Measurements from ENCODE around the gene EFR3B.

The EFR3B gene

GRCh38 chr2:25056098-25056821, 14.4 kb downstream of the EFR3B start:
- no peaks in the 10 kb centered on the region for H3K27me3 ChIP-seq
- no peaks in the 10 kb centered on the region for H3K36me3 ChIP-seq
- TF ChIP-seq, protein P1, sequence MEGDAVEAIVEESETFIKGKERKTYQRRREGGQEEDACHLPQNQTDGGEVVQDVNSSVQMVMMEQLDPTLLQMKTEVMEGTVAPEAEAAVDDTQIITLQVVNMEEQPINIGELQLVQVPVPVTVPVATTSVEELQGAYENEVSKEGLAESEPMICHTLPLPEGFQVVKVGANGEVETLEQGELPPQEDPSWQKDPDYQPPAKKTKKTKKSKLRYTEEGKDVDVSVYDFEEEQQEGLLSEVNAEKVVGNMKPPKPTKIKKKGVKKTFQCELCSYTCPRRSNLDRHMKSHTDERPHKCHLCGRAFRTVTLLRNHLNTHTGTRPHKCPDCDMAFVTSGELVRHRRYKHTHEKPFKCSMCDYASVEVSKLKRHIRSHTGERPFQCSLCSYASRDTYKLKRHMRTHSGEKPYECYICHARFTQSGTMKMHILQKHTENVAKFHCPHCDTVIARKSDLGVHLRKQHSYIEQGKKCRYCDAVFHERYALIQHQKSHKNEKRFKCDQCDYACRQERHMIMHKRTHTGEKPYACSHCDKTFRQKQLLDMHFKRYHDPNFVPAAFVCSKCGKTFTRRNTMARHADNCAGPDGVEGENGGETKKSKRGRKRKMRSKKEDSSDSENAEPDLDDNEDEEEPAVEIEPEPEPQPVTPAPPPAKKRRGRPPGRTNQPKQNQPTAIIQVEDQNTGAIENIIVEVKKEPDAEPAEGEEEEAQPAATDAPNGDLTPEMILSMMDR (IDR thresholded peaks at IDR 0.05; ENCODE audit: low read depth, low read length), result no peak
- no peak overlapping the region for H3K4me3 ChIP-seq (ENCODE audit: low read depth, low read length)
- H3K4me1 ChIP-seq, result no peaks in the 10 kb centered on the region
- no peaks in the 10 kb centered on the region; the same call in 1 of the 2 replicates for H3K9me3 ChIP-seq
- no peak for DNase-seq

DNA sequence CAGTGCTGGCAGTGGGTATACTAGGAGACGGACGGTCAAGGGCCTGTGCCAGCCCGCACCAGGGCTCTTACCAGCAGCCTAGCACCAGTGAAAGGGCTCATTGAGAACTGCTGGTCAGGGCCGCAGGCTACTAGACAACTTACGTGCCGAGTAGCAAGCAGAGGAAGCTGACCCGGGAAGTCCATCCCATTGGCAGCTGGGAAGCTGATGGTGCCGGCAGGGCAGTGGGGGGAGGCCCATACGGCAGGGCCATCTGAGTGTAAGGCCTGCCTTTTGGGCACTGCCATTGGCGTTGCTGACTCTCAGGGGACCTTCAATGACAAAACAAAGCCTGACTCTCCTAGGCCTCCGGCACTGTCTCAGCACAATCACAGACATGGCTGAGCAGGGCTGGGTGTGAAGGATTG, 20.6 kb downstream of the EFR3B start:
- Histone ChIP-seq H3K27me3 (no peaks in the 10 kb centered on the region), H3K4me3 (ENCODE audit: low read depth, low read length) (no peak overlapping the region), H3K4me1 (no peaks in the 10 kb centered on the region), H3K36me3 (no peaks in the 10 kb centered on the region), H3K9me3 (no peaks in the 10 kb centered on the region)
- DNase-seq, result no peak
- TF ChIP-seq, protein P1 (IDR thresholded peaks at IDR 0.05; ENCODE audit: low read depth, low read length), result no peak

GRCh38 chr2:25063876-25064660, 22.2 kb downstream of the EFR3B start:
- TF ChIP-seq, protein P1 (IDR thresholded peaks at IDR 0.05; ENCODE audit: low read depth, low read length), result no peak
- H3K36me3 ChIP-seq, result no peaks in the 10 kb centered on the region
- H3K27me3 ChIP-seq, result no peaks in the 10 kb centered on the region
- DNase-seq, result no peak
- H3K4me3 ChIP-seq (ENCODE audit: low read depth, low read length), result no peak overlapping the region
- H3K9me3 ChIP-seq, result no peaks in the 10 kb centered on the region
- H3K4me1 ChIP-seq, result peaks cover 4% of the 10 kb centered on the region; the same call in 1 of the 2 replicates

GRCh38 chr2:25065768-25066167, 23.9 kb downstream of the EFR3B start:
- DNase-seq, result no peak
- Histone ChIP-seq H3K36me3 (no peaks in the 10 kb centered on the region), H3K27me3 (no peaks in the 10 kb centered on the region), H3K9me3 (no peaks in the 10 kb centered on the region), H3K4me3 (ENCODE audit: low read depth, low read length) (no peak overlapping the region), H3K4me1 (peaks cover 4% of the 10 kb centered on the region; the same call in 1 of the 2 replicates)
- TF ChIP-seq, protein P1 (IDR thresholded peaks at IDR 0.05; ENCODE audit: low read depth, low read length), result no peak

- H3K4me1 ChIP-seq, result peaks cover 4% of the 10 kb centered on the region; the same call in 1 of the 2 replicates
- TF ChIP-seq, protein P1 (IDR thresholded peaks at IDR 0.05; ENCODE audit: low read depth, low read length), result no peak
Observed at GRCh38 chr2:25066455-25066854, 24.6 kb downstream of the EFR3B start.

DNA sequence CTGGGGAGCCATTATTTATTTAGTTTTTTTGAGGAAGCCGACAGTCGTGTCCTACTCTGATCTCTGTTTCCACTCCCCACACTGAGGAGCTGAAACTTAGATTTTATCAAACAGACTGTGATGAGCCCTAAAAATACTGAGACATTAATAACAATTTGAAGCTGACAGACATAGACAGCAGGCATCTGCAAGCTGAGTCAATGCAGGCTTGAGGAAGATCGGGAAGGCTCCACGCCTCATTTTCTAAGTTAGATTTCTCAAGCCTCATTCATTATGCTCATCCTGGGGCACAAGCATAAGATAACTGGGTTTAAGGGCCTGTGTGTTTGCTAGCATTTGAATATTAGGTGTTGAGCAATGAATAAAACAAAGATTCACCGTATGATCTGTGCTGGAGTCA, 26.3 kb downstream of the EFR3B start:
- DNase-seq, result no peak
- TF ChIP-seq, protein P1 (IDR thresholded peaks at IDR 0.05; ENCODE audit: low read depth, low read length), result no peak

More at GRCh38 chr2:25066455-25066854, 24.6 kb downstream of the EFR3B start:
- DNase-seq, result no peak
- H3K9me3 ChIP-seq, result no peaks in the 10 kb centered on the region
- H3K27me3 ChIP-seq, result no peaks in the 10 kb centered on the region
- no peak overlapping the region for H3K4me3 ChIP-seq (ENCODE audit: low read depth, low read length)
- no peaks in the 10 kb centered on the region for H3K36me3 ChIP-seq

More for the DNA sequence above, 26.3 kb downstream of the EFR3B start:
- Histone ChIP-seq H3K4me3 (ENCODE audit: low read depth, low read length) (no peak overlapping the region), H3K4me1 (peaks cover 4% of the 10 kb centered on the region; the same call in 1 of the 2 replicates), H3K27me3 (no peaks in the 10 kb centered on the region), H3K9me3 (no peaks in the 10 kb centered on the region), H3K36me3 (no peaks in the 10 kb centered on the region)
